Upper lobe of left lung (tissue), 4 donors: ENCODE results near the gene QSOX1.

Experiments
- EP300 ChIP-seq, 4 donors: sonication (generic); formaldehyde crosslinking; IDR thresholded peaks; one replicate each; pipeline ENCODE4 v1.5.1; 2017; ENCODE audit warnings: antibody characterized with exemption in 4 of 4, control low read depth in 2 of 4
- TF ChIP-seq, protein P1 (sequence below), 6 experiments: fragments of 450-650 bp in 4 of 6; fragments of 200-600 bp in 2 of 6; sonication (generic) in 2 of 6; IDR thresholded peaks; one replicate each; pipeline ENCODE4 v1.5.1; 2016 to 2019; ENCODE audit warnings: antibody characterized with exemption in 6 of 6

DNA sequence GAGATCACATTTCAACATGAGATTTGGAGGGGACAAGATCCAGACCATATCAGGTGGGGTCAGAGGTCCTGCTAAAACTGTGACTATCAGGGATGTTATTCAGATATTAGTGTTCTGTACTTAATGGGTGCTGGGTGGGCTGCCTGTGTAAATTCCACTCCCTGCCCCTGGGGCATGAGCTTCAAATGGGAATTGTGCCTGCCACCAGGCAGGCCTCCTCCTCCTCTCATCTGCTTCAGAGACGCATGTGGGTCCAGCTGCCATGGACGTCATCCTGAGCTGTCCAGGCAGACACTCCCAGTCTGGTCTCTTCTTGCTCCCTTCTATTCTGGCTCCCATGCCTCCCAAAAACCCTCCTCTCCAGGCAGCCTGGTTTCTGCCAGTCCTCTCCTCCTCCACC is 10.4 kb downstream of the QSOX1 start:
- no peak for TF ChIP-seq EP300 (IDR thresholded peaks at IDR 0.05)
- TF ChIP-seq, protein P1, sequence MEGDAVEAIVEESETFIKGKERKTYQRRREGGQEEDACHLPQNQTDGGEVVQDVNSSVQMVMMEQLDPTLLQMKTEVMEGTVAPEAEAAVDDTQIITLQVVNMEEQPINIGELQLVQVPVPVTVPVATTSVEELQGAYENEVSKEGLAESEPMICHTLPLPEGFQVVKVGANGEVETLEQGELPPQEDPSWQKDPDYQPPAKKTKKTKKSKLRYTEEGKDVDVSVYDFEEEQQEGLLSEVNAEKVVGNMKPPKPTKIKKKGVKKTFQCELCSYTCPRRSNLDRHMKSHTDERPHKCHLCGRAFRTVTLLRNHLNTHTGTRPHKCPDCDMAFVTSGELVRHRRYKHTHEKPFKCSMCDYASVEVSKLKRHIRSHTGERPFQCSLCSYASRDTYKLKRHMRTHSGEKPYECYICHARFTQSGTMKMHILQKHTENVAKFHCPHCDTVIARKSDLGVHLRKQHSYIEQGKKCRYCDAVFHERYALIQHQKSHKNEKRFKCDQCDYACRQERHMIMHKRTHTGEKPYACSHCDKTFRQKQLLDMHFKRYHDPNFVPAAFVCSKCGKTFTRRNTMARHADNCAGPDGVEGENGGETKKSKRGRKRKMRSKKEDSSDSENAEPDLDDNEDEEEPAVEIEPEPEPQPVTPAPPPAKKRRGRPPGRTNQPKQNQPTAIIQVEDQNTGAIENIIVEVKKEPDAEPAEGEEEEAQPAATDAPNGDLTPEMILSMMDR (IDR thresholded peaks at IDR 0.05): no peak
